LNCAP (cell line): ENCODE data around the gene SIPA1L3.

Experiments
- TF ChIP-seq, protein P1 (sequence below): fragments of 450-650 bp; IDR thresholded peaks from 2 replicates; pipeline ENCODE4 v1.5.1; 2017; ENCODE audit warnings: mild to moderate bottlenecking

SIPA1L3 gene

GRCh38 chr19:37953171-37953917 is 46.3 kb downstream of the SIPA1L3 start:
- TF ChIP-seq, protein P1, sequence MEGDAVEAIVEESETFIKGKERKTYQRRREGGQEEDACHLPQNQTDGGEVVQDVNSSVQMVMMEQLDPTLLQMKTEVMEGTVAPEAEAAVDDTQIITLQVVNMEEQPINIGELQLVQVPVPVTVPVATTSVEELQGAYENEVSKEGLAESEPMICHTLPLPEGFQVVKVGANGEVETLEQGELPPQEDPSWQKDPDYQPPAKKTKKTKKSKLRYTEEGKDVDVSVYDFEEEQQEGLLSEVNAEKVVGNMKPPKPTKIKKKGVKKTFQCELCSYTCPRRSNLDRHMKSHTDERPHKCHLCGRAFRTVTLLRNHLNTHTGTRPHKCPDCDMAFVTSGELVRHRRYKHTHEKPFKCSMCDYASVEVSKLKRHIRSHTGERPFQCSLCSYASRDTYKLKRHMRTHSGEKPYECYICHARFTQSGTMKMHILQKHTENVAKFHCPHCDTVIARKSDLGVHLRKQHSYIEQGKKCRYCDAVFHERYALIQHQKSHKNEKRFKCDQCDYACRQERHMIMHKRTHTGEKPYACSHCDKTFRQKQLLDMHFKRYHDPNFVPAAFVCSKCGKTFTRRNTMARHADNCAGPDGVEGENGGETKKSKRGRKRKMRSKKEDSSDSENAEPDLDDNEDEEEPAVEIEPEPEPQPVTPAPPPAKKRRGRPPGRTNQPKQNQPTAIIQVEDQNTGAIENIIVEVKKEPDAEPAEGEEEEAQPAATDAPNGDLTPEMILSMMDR, result no peak

- TF ChIP-seq, protein P1, result no peak
Observed at GRCh38 chr19:37953918-37954303, 46.9 kb downstream of the SIPA1L3 start.

- TF ChIP-seq, protein P1, result no peak
Observed at GRCh38 chr19:37954421-37954874, 47.4 kb downstream of the SIPA1L3 start.

GRCh38 chr19:37955986-37956385 is 49.0 kb downstream of the SIPA1L3 start:
- TF ChIP-seq, protein P1, result no peak

DNA sequence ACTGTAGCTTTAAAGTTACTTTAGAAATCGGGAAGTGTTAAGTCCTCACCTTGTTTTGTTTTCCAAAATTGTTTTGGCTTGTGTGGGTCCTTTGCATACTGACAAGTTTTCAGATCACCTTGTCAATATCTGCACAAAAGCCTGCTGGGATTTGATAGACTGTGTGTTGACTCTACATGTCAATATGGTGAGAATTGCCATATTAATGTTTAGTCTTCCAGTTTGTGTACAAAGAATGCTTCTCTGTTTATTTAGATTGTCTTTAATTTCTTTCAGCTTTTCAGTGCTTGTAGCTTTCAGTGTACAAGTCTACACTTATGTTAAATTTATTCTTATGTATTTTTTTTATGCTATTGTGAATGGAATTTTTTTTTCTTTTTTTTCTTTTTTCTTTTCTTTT is 50.2 kb downstream of the SIPA1L3 start:
- TF ChIP-seq, protein P1, result no peak

DNA sequence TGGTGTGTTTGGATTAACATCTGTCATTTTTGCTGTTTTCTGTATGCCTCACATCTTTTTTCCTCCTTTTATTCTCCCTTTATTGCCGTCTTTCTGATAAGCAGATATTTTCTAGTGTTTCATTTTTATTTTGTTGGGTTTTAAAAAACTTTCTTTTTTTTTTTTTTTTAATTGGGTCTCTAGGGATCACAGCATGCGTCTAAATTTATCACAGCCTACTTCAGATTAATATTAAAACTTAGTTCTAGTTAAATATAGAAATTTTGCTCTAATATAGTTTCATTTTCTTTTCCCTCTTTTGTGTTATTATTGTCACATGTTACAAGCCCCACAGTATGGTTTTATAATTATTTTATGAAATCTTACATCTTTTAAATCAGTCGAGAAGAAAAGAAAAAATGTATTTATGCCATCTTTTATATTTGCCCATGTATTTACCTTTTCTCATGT is 52.7 kb downstream of the SIPA1L3 start:
- TF ChIP-seq, protein P1, result no peak

GRCh38 chr19:37961198-37961597 is 54.2 kb downstream of the SIPA1L3 start:
- TF ChIP-seq, protein P1, result no peak
